HG02884 (cell line): ENCODE measurements around the gene PI3.

ENCODE experiments used
- ATAC-seq: cut with Tn5 transposase; IDR thresholded peaks from one replicate; pipeline ENCODE4 v1.9.1; 2021; ENCODE audit warnings: mild to moderate bottlenecking, moderate library complexity; ENCODE audit not compliant: unreplicated experiment

PI3 gene

DNA sequence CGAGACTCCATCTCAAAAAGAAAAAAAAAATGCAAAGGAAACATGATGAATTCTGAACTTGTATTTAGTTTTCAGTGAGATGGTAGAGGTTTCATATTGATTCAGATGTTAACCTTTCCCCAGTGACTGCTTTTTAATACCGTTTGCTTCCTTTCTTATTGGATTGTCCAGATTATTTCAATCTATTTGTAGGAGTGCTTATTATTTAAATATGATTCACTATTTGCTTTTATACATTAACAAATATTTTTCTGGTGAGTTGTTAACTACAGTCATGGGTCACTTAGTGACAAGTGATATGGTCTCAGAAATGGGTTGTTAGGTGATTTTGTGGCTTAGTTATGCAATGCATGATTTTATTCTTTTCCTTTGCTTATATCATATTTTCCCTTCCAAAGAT is 8.4 kb downstream of the PI3 start:
- ATAC-seq: no peak

DNA sequence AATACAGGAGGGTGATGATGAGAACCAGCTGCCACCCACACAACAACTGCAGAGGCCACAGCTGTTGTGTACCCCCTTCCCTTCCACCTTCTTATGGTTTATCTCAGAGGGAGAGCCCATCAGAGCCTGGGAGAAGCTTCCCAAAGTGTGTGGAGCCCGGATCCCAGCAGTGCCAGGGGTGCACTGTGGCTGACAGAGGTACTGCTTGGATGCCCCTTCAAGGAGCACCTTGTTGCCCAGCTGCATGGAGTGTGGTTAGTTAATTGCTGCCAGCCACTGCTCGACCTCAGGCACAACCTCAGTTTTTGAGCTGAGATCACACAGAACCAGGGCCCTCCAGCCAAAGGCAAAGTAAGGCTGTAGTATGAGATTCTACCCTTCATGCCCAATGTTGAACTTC is 13.0 kb downstream of the PI3 start:
- ATAC-seq: no peak

DNA sequence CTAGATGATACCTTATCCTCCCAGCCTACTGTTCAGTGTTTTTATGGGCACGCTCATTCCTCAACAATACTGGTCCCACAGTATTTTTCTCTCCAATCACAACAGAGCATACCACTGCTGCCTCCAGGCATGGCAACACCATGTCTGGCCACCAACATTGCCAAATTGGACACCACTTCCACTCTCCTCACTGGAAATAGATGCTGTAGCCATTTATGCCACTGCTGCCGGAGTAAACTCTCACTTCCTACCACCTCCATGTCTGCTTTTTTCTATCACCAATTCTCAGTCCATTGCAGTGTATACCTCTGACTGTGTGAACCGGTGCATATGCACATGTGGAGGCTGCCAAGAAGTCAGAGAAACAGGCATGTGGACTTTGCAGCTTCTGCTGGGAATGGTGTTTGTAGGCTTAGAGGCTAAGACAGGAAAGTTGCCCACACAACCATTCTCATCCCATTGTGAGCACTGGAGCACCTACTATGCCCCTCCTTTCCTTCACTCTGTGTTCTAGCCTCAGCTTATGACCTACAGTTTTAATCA is 14.4 kb downstream of the PI3 start:
- no peak for ATAC-seq

DNA sequence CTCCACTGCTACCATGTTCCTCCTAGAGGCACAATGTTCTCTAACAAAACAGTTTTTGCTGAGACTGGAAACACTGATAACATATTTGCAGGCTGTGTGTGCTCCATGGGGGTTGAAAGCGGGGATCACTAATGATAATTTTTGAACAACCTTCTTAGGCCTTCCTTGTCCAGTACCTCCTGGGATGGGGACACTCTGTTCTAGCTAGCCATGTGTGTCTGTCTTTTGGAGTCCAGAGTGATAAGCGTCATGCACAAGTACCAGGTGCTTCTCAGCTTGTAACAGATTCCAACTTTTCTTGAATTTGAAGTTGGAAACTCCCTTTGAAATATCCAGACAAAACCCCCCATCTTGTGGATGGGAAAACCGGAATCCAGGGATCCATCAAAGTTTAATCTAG is 15.2 kb downstream of the PI3 start:
- no peak for ATAC-seq

DNA sequence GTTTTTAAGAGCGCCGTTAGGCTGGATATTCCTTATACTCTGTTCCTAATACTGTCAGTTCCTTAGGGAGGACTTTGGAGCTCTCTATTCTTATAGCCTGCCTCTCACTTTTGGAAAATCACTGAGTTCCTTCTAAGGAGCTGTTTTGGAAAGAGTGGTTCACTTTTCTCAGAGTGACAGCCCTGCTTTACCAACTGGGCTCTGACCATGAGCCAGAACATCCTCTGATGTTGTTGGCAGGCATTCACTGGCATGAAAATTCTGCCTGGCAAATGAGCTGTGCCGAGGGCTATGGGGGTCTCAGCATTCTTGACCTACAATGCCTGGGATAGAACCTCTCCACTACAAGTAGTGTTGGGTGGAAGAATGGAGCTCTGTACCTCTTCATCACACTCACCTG is 17.2 kb downstream of the PI3 start:
- ATAC-seq: no peak

DNA sequence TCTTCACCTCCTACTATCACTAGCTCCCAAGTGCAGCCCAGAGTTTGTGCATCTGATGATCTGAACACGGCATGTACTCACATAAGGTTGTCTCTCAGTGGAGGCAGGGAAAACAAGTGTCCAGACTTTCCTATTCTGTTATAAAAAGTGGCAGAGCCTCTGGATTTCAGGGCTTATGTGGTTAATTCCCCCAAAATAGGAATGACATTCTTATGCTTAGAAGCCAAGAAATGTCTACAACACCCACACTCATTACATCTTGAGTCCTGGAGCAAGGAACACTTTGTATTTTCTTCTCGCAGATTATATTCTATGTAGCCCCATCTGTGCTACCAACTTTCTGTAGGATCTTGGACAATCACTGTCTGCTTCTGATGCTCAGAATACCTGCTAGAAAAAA is 18.6 kb downstream of the PI3 start:
- no peak for ATAC-seq

DNA sequence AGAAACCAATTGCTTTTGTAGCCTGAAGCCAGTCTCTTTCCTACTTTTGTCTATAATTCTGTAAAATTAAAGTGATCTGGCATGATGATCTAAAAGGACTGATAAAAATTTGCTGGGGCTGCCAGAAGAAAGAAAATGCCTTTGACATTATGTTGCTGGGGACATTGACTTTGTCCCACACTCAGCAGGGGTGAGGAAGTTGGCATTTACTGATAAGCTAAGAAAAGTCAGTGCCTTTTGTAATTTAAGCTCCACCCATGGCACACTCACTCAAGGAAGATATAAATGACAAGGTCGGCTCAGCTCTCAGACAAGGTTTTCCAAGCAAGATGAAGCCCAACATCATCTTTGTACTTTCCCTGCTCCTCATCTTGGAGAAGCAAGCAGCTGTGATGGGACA is 32.0 kb downstream of the PI3 start, which contains the start of gene SEMG1:
Gene SEMG1, plus strand, starts transcription at position 309 of the 400 bp plus-strand sequence. Its CDS starts 21 bp downstream, at position 330.
- ATAC-seq: no peak

DNA sequence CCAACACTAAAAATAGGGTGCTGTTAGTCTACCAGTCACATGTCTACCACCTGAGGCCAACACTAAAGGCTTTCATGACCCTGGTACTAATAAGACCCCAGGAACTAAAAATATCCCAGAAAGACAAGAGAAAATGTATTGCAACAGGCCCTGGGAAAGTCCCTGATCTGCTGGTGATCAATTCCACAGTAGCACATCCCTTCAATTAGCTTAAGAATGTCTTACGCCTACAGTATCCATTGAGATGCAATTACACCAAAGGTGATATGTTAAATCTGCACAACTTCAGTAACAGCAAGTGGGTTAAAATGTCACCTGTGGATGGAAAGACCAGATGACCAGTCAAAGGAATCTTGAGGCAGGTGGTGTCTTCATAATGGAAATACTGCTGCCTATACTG is 35.2 kb downstream of the PI3 start:
- ATAC-seq: no peak

DNA sequence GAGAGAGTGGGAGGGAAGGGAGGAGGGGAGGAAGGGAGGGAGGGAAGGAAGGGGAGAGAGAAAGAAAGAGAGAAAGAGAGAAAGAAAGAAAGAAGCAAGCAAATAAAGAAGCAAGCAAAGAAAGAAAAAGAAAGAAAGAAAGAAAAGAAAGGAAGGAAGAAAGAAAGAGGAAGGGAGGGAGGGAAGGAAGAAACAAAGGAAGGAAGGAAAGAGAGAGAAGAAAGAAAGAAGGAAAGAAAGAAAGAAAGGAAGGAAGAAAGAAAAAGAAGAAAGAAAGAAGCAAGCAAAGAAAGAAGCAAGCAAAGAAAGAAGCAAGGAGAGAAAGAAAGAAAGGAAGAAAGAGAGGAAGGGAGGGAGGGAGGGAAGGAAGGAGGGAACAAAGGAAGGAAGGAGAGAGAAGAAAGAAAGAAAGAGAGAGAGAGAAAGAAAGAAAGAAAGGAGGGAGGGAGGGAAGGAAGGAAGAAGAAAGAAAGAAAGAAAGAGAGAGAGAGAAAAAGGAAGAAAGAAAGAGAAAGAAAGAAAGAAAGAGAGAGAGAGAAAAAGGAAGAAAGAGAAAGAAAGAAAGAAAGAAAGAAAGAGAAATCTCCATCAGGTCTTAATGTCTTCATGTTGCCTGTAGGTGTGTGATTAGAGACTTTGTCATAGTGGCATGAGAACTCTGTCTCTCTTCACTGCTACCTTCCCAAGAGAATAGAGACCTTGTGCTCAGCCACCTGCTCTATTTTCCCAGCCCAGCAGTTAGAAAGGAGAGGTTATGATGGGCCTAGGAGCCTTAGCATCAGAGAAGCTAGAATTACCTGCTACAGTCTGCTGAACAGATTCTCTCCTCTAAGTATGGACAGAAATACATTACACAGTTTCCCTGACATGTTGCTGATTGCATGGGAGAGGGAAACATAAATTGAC is 37.1 kb downstream of the PI3 start:
- no peak for ATAC-seq

DNA sequence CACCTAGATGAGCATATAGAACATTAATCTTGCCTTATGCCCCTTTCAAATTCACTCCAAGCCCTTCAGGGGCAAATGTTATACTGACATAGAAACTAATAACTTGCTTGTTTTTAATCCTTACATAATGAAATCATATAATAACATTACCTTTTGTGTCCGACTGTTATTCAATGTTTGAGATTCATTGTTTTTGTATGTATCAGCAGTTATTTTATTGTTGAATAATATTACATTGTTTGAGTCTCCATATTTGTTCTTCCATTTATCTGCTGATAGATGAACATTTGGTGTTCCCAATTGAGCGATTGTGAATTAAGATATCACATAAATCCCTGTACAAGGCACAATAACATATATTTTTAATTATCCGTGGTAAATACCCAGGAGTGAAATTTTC is 38.1 kb downstream of the PI3 start:
- no peak for ATAC-seq

DNA sequence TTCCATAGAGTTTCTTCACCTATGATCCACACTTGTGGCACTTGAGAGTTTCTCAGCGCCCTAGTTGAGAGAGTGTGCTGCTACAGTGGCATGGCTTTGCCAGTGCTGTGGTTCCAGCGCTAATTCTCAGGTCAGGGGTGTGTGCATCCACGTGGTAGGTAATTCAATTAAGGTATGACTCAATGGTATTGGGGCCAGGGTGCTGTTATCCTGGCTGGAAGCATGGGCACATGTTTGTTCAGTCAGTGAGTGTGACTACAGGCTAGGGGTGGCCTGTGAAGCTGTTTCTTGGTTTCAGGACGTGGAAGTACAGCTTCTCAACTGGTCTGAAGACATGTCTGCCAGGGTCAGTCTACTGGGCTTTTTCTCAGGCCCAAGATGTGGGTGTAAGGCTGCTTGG is 43.4 kb downstream of the PI3 start:
- ATAC-seq: no peak

DNA sequence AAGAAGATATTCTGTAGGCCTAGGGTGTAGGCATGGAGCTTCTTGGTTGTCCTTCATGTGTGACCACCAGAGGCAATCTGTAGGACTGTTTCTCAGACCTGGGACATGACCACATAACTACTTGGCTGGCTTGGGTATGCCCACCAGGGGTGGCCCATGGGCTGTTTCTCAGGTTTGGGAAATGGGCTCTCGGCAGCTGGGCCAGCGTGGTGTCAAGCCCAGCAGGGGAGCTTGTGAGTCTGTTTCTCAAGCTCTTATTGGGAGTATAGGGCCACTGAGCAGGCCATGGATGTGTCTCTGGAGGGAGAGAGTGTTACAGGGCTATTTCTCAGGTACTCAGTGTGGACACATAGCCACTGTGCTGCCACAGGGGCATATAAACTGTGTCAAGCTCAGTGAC is 43.9 kb downstream of the PI3 start:
- no peak for ATAC-seq

DNA sequence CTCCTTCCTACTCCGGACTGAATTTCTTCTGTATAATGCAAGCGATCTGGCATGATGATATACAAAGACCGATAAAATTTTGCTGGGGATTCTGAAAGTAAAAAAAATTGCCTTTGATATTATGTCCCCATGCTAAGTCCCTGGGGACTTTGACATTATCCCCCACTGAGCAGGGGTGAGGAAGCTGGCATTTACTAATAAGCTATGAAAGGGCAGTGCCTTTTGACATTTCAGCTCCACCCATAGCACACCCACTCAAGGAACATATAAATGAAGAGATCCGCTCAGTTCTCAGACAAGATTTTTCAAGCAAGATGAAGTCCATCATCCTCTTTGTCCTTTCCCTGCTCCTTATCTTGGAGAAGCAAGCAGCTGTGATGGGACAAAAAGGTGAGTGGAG is 46.4 kb downstream of the PI3 start, which contains the start of gene SEMG2:
Gene SEMG2, plus strand, starts transcription at position 298 of the 400 bp plus-strand sequence. Its CDS starts 17 bp downstream, at position 315.
- no peak for ATAC-seq

DNA sequence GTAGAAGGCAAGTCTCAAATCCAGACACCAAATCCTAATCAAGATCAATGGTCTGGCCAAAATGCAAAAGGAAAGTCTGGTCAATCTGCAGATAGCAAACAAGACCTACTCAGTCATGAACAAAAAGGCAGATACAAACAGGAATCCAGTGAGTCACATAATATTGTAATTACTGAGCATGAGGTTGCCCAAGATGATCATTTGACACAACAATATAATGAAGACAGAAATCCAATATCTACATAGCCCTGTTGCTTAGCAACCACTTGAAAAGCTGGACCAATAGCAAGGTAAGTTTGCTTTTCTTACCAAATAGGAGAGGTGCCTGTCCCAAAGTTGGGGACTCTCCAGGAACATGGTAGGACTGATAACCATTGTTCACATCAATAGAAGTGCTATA is 48.4 kb downstream of the PI3 start:
- ATAC-seq: no peak
